Adrenal gland (tissue), 12 donors: ENCODE measurements around the gene TSPOAP1. TPM values are rescaled to one million over a fixed set of nuclear protein-coding genes. Genes with fewer than 3 reads are reported as not detected.

ENCODE experiments used
- DNase-seq, 7 donors: peaks; one replicate each; pipeline ENCODE4 v3.0.0-alpha.2; 2019 to 2020
- H3K27ac ChIP-seq, 5 donors: fragments of 200-600 bp; sonication (generic) in 4 of 5; 1 replicate in 3 of 5; 2 replicates in 2 of 5; pipeline versions ENCODE4 v1.5.1 to v1.8.0; 2016 to 2020; ENCODE audit warnings: mild to moderate bottlenecking in 1 of 5
- H3K27me3 ChIP-seq: fragments of 200-600 bp; 2 replicates; pipeline ENCODE4 v1.8.0; 2021
- H3K36me3 ChIP-seq, 2 donors: fragments of 200-600 bp; replicated peaks in 1 of 2; 1 replicate in 1 of 2; 2 replicates in 1 of 2; pipeline versions ENCODE4 v1.5.1 to v1.8.0; 2018 to 2022
- H3K4me1 ChIP-seq, 2 donors: fragments of 200-600 bp; replicated peaks in 1 of 2; 1 replicate in 1 of 2; 2 replicates in 1 of 2; pipeline versions ENCODE4 v1.5.1 to v1.8.0; 2018 to 2021
- H3K4me3 ChIP-seq, 4 donors: fragments of 200-600 bp; sonication (generic) in 3 of 4; one replicate each; pipeline ENCODE4 v1.5.1; 2016 to 2018
- H3K9me3 ChIP-seq, 3 donors: fragments of 200-600 bp; sonication (generic) in 1 of 3; replicated peaks in 1 of 3; 1 replicate in 2 of 3; 2 replicates in 1 of 3; pipeline versions ENCODE4 v1.5.1 to v1.8.0; 2016 to 2021
- CTCF ChIP-seq, 6 experiments: fragments of 450-650 bp in 4 of 6; fragments of 200-600 bp in 2 of 6; sonication (generic) in 1 of 6; IDR thresholded peaks; 1 replicate in 5 of 6; 2 replicates in 1 of 6; pipeline versions ENCODE4 v1.5.1 to v1.8.0; 2016 to 2021; ENCODE audit warnings: antibody characterized with exemption in 6 of 6, mild to moderate bottlenecking in 2 of 6, moderate library complexity in 1 of 6
- POLR2A ChIP-seq, 2 donors: fragments of 450-650 bp; IDR thresholded peaks; one replicate each; pipeline ENCODE4 v1.6.1; 2017; ENCODE audit warnings: antibody characterized with exemption in 2 of 2, mild to moderate bottlenecking in 2 of 2, moderate library complexity in 1 of 2
- WGBS, 4 donors: extraction: QIAGEN DNeasy Blood & Tissue Kit in 2 of 4; methylation state at CpG; one replicate each; pipeline versions ENCODE4 v1.1.5 to v1.1.7; 2013 to 2017; 5-methylcytosine and 5-hydroxymethylcytosine counted together
- intact Hi-C, 2 donors: fragments of 100-400 bp; cut with DNase I; formaldehyde crosslinking; loops; one replicate each; pipeline versions ENCODE4 v1.14.1 to v1.15.0; 2022 to 2023
- polyA plus RNA-seq, 3 donors: library from polyadenylated mRNA; stranded (reverse); fragments of 200-250 nt in 2 of 3; fragments of 350-450 nt in 1 of 3; fragmentation: Illumina TruSeq in 1 of 3; extraction: RNeasy Lipid Tissue Mini Kit (QIAGEN cat#74804) in 1 of 3; gene quantifications; one replicate each; pipeline ENCODE4 v1.2.3, GENCODE V29; 2013 to 2014
- total RNA-seq, 9 donors: library from RNA; depleted of rRNA in 4 of 9; stranded (reverse); fragments of >200 nt in 4 of 9; fragments of 120-200 nt in 1 of 9; fragmentation: NEBNext Ultra II Directional in 1 of 9; extraction: Animal tissue kit (Norgen Biotek cat#: 25700) in 1 of 9; gene quantifications; one replicate each; pipeline versions ENCODE4 v1.1.0 to v1.2.4, GENCODE V29; 2013 to 2023
- donor health status: healthy with polysubstance abuse.
- donor health status: Bipolar disorder and iron deficiency.
- donor health status: DM: yes; HTN: yes; CAD: no.
- donor health status: DM: no; HTN: no; CAD: no.
- donor health status: DM: no; HTN: no; CAD: no.
- donor health status: DM: yes; HTN: yes; CAD: no.

TSPOAP1 gene
- total and polyA plus RNA-seq, 12 donors: 4.7 to 140 (median 22.3) TPM

DNA sequence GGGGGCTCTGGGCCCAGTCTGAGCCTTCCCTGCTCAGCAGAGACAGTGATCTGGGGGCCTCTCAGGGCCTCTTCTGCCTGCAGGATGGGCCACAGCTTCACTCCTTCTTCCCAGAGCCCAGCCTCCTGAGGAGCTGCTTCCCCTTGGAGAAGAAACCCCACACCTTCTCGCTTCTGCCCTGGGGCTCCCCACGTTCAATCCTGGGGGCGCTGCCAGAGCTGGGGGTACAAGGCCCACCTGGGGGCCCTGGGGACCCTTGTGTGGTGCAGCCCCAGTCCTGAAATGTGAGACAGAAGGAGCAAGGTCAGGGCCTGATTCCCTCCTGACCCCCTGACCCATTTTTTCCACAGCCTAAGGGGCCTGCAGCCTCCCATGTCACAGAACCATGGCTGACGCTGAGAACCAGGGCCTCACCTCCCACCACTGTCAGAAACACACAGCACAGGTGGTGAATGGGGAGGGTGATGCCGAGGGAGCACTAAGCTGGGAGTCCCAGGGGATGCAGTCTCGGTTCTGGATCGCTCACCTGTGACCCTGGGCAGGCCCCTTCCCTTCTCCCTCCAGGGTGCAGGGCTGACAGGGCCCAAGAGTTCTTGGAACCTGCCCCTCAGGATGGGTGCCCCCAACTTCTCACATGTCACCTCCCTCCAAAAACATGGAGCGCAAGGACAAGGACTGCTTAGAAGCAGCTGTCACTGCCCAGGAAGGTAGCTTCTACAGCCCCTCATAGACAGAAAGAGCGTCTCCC is 26.2 kb downstream of the TSPOAP1 start:
- Histone ChIP-seq H3K9me3 (no peaks in the 10 kb centered on the region), H3K4me1 (no peaks in the 10 kb centered on the region), H3K36me3 (no peaks in the 10 kb centered on the region), H3K27ac (no peak overlapping the region), H3K4me3 (no peak overlapping the region), H3K27me3 (no peaks in the 10 kb centered on the region)
- 83 to 96% (median 89%) methylated on average over 3 to 9 of the region's 9 CpGs for WGBS, 4 donors
- TF ChIP-seq POLR2A (IDR thresholded peaks at IDR 0.05) (no peak), CTCF (IDR thresholded peaks at IDR 0.05) (no peak)
- intact Hi-C loops: no loop called here
- peak in 2 of 7 donors; percentile 9 to 35 for DNase-seq

DNA sequence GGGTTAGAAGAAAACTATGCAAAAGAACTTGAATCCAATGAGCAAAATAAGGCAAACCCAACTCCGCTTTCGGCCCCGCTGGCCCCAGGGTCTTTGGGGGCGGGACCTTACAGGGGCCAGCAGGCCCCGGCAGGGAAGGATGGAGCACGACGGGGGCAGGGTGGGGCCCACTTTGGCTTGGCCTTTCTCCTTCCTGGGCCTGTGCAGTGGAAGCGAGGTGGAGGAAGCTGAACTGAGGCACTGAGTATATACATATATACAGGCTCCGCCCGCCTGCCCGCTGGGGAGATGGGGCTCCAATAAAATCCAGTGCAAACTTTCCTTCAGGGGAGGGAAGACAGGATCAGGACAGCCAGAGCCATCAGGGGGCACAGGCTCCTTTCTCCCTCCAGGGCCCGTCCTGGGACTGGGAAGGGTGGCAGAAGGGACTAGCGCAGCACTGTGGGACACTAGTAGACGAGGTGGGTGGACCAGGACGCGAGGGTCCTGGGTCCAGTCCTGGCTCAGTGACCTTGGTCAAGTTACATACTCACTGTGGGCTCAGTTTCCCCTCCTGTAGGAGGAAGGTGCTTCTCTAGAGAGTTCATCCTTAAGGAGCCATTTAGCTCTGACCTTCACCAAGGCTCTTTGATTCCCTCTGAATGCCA is 27.0 kb downstream of the TSPOAP1 start:
- no peaks in the 10 kb centered on the region for H3K36me3 ChIP-seq
- intact Hi-C loops: no loop called here
- TF ChIP-seq POLR2A (IDR thresholded peaks at IDR 0.05) (no peak), CTCF (IDR thresholded peaks at IDR 0.05) (no peak)
- no peak overlapping the region for H3K4me3 ChIP-seq
- H3K9me3 ChIP-seq: no peaks in the 10 kb centered on the region
- no peak overlapping the region for H3K27ac ChIP-seq
- H3K27me3 ChIP-seq: no peaks in the 10 kb centered on the region
- DNase-seq: peak in 2 of 7 donors; percentile 12 to 25
- 82 to 91% (median 87%) methylated on average over 15 to 16 of the region's 16 CpGs for WGBS, 4 donors
- H3K4me1 ChIP-seq: no peaks in the 10 kb centered on the region

DNA sequence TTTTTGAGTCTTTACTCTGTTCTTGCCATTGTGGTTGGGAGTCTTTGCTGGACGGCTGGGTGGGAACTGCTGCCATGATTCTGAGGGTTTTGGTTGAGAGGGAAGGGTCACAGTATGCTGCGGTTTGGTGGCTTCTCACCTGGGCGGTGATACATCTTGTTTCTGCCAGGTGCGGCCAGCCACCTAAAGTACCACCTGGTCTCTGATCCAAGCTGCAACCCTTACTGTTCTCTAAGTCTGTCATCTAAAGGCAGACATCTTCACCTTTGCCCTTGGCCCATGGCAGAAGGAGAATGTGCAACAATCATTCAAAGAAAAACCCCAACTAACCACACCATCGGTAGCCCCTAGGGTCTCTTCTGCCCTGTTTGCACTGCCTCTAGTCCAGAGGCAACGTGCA is 28.3 kb downstream of the TSPOAP1 start:
- 79 to 84% (median 82%) methylated on average over 6 of the region's 6 CpGs for WGBS, 4 donors
- peak in 2 of 7 donors; percentile 6 to 18 for DNase-seq
- TF ChIP-seq POLR2A (IDR thresholded peaks at IDR 0.05) (no peak), CTCF (IDR thresholded peaks at IDR 0.05) (no peak)
- no peak overlapping the region for H3K27ac ChIP-seq
- H3K27me3 ChIP-seq: no peaks in the 10 kb centered on the region
- H3K9me3 ChIP-seq: no peaks in the 10 kb centered on the region
- intact Hi-C loops: no loop called here
- no peaks in the 10 kb centered on the region for H3K4me1 ChIP-seq
- no peaks in the 10 kb centered on the region for H3K36me3 ChIP-seq
- no peak overlapping the region for H3K4me3 ChIP-seq

- 85 to 100% (median 87%) methylated on average over 1 of the region's 1 CpG for WGBS, 4 donors
- H3K4me3 ChIP-seq: no peak overlapping the region
- intact Hi-C loops: no loop called here
These were observed 34.6 kb downstream of the TSPOAP1 start for GRCh38 chr17:58294034-58294433.

More at GRCh38 chr17:58294034-58294433, 34.6 kb downstream of the TSPOAP1 start:
- Histone ChIP-seq H3K9me3 (no peaks in the 10 kb centered on the region), H3K27me3 (peaks cover 14% of the 10 kb centered on the region), H3K36me3 (no peaks in the 10 kb centered on the region), H3K4me1 (no peaks in the 10 kb centered on the region), H3K27ac (no peak overlapping the region)
- no peak for TF ChIP-seq CTCF (IDR thresholded peaks at IDR 0.05)
- TF ChIP-seq POLR2A (IDR thresholded peaks at IDR 0.05): no peak
- DNase-seq: no peak
